NCI-H1436 (cell line): ENCODE measurements around the gene CLSTN2.
A peak's percentile ranks its signal among the peaks of the same experiment; 100 is the strongest.

Experiments used
- DNase-seq: peaks from one replicate; lab custom pipeline; 2025; lab: John Stamatoyannopoulos, UW

The CLSTN2 gene

GRCh38 chr3:140341817-140342403, 406.9 kb downstream of the CLSTN2 start:
- DNase-seq = no peak

DNA sequence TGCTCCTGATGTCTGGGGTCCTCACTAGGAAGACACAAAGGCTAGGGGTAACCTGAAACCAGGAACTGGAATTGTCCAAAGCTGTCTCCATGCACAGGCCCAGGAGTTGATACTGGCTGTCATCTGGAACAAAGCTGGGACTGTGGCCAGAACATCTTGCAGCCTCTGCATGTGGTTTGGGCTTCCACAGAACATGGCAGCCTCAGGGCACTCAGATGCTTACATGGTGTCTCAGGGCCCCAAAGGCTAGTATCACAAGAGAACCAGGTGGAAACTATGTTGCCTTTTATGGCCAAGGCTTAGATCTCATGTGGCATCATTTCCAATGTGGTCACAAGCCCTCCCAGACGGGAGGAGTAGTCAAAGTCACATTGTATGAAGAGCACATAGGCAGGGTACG, 407.7 kb downstream of the CLSTN2 start:
- DNase-seq = no peak

DNA sequence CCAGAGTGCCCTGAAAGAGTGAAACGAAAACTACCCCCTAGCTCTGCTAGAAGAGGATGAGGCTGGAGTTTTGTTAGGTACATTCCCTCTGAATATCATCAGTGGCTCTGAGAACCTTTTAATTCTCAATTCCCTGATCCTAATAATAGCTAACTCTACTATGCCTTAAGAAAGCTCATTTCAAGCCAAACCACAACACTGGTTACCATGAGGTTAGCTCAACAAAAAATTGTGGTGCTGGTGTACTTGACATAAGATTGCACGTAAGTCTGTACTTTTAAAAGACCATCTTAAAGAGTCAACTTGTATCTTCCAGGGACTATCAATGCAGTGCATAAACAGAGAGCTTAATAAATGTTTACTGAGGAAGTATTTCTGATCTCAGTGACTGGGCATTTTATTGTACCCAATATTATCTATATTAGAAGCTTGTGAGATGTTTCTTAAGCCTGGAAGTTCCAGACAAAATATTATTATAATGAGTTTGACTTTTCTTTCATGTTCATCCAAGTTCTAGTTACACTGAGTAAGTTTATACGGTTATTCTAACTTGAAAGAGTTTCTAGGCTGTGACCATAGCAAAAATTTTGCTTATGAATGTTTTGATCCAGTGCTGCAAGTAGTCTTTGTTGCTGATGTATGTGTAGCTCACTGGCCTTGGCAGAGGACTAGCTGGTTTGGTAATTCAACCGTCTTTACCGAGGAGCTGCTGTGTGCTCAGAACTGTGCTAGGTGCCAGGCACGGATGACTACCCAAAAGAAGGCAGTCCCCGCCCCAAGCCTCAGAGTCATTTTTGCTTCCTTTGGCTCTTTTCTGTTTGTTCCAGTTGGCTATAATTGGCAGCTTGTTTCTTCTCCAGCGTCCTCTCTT, 408.5 kb downstream of the CLSTN2 start:
- DNase-seq = no peak

DNA sequence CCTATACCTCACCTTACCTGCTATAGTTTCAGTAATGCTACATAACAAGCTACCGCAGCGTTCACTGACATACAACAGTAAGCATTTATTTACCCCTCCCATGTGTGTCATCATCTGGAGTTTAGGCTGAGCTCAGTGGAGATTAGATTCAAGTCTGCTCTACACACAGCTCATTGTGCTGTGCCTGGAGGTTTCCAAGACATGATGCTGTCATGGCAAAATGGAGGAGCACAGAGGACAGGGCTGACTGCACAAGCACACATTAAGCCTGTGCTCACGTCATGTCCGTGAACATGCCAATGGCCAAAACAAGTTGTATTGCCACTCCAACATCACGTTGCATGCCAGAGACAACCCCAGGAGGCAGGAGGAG, 409.1 kb downstream of the CLSTN2 start:
- no peak for DNase-seq

DNA sequence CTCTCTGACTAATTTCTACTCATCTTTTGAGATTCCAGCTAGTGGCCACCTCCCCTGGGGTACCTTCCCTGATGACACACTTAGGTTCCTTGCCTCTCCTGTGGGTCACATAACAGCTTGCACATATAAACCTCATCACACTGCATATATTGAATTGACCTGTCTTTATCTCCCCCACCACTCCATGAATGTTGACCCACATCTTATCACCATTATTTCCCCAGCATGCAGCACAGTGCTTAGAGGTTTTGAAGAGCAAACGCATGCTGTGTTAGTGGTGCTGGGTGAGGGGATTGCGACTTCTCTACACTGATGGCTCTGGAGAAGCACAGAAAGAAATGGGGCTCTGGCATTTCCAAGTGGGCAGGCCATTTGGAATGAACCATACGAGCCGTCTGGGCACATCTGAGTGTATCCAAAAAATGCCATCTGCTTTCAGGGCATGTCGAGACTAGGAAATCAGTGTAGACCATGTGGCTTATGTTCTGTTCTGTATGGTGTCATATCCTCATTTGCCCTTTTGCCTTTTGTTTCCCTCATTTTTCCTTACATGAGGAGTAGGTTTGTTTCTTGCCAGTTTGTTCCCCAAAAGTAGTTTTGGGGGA, 409.7 kb downstream of the CLSTN2 start:
- no peak for DNase-seq

DNA sequence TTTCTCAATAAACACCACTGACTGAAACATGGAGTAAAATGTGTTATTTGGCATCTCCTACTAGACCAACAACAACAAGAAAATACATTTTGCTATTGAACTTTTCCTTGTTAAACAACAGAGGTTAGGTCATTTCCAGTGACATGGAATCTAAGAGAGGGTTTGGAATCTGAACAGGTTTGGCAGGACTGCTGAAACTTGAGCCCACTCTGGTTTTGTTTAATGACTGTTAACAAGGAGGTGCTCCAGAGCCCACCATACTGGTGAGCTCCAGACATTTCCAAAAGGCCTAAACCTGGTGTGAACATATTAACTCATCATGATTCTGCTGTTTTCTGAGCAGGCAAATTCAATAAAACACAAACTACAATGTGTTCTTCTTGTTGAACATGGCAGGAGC, 412.2 kb downstream of the CLSTN2 start:
- no peak for DNase-seq

- no peak for DNase-seq
Measured at GRCh38 chr3:140349938-140350337, 415.0 kb downstream of the CLSTN2 start.

DNA sequence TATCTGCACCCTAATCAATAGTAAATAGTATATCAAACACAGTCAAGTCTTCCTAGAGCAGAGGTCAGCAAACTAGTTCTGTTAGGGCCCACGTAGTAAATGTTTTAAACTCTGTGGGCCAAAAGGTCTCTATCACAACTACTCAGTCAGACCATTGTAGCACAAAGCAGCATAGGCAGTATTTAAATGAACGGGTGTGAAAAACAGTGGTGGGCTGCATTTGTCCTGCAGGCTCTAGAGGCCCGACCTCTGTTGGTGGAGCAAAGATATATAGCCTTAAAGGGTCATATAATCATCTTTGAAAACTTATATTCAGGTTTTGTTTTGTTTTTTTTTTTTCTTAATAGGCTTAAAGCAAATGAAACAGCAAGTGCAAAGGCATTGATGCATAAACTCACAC, 416.5 kb downstream of the CLSTN2 start:
- DNase-seq = no peak

DNA sequence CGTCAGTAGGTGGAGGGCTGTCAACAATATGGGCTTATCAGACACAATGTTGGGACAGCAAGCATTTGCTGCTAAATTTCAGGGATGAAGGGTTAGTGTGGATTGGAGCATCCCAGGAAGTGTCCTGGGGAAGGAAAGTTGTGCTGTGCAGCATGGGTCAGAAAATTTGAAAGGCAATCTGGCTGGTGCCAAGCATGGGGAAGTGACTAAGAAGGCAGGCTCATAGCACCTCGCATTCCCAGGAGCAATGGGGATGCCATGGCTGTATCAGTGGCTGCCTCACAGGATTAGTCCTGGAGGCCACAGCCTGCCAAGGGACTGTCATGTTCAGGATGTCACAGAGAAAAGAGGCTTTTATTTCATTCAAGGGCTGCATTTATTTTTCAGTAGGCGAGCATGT, 420.5 kb downstream of the CLSTN2 start:
- DNase-seq = no peak

DNA sequence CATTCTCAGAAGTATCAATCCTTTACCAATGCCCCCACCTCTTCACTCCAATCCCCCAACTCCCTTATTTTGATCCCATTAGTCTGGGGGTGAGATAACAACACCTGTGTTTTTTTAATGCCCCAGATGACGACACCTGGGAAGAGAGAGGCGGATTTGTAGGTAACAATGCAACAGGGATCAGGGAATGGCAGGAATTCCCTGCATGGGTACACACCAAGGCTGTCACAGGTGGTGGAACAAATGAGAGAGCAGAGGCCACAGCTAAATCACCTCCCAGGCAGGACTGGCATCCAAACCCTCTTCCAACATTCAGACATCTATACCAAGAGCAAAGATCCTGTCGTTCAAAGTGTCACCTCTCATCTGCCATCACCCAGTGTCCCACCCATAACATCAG, 423.7 kb downstream of the CLSTN2 start:
- peak; percentile 39 for DNase-seq

DNA sequence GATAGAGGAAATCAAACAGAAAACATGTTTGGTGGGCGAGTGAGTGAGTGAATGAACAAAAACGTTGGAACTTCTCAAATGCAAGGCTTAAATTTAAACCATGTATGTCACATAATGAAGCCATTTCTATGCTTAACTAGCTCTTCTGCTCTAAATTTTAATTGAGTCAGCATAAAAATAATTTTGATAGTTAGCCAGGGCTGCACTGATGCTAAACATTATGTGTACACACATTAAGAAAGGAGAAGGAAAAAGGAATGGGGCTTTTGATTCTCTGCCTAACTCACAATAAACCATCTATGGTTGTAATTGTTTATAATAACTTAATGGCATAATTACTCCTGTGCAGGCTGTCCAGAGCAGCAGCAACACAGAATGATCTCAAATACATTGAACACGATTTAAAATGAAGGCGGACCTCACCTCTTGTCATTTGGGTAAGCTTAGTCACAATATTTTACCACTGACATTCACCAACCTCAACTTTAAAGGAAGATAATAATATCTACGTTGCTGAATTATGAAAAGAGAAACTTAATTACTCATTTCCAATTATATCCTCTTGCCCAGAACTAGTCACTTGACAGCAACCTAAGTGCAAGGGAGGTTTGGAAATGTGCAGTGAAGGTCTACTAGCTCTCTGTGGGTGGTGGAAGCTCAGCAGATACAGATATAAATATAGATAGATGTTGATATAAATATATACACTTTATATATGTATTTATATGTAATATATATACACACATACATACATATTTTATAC, 424.4 kb downstream of the CLSTN2 start:
- peak; percentile 87 for DNase-seq

DNA sequence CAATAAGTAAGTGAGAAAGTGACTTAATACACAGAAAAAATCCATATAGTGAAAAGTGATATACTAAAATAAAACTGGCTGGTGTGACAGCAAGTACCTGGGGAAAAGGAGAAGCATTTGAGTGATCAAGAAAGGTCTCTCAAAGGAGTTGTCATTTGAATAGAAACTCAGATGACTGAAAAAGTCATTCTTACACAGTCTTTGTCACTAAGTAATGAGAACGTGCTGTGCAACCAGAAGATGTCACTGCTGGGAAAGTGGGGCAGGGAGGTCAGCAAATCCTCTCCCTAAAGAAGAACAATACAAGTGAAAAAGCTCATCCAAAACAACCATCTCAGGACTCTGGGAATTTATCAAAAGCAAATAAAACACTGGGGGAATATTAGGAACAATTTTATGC, 425.3 kb downstream of the CLSTN2 start:
- DNase-seq = no peak

DNA sequence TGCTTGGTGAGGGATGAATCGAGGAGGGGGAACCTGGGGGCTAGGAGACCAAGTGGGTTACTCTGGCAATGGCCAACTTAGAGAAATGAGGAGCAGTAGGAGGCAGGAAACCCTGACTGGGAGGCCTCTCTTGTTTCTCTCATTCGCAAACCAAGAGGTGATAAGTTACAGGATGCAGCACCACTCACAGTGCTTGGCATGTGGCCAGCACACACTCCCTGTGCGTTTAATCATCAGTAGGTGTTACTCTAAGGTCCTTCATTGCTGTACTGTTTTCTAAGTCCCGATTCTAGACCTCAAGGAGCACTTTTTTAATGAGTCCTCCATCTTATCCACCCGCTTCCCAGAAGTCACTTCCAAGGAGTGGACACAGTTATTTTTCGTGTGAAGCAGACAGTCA, 428.8 kb downstream of the CLSTN2 start:
- peak; percentile 54 for DNase-seq

GRCh38 chr3:140365872-140366697, 431.1 kb downstream of the CLSTN2 start:
- no peak for DNase-seq

DNA sequence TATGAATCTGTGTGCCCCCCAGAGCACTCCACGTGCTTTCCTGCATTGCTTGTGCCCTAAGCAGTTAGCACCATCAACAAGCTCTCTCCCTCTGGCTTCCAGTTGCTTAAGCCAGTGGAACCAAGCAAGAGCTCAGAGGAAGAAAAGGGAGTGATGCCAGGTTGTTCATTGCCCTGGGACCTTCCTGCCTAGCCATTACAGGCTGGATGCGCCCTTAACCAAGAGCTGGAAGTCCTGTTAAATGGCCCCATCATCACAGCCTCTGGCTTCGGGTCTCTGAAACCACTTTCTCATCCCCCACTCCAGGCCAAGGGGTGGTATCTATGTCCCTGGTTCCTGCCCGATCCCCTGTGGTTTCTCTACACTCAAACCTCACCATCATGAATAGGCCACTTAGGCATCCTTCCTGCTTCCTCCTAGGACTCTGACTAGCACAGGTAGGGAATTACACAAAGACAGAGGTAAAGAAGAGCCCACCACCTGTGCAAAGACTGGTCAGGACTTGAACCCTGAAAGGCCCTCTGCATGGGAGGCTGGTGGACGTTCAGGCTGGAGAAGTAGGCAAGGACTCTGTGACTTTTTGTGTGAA, 433.3 kb downstream of the CLSTN2 start:
- DNase-seq = no peak

GRCh38 chr3:140370686-140371085, 435.7 kb downstream of the CLSTN2 start:
- no peak for DNase-seq

DNA sequence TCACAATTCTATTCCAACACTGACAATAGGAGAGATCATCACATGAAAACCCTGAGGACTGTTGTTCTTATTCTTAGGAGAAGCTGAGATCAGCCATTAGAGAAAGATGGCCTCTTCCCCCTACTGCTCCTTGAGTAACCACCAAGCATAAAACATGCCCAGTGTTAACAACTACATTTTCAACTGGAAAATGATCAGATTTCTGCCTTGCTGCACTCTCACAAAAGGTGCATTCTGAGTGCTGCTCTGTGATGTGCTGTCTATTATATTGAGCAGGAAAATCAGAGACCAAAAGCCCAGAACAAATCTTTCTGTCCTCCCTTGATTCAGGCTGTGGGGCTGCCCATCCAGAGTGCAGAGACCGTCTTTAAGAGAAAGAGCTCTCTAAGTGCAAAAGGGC, 438.2 kb downstream of the CLSTN2 start:
- DNase-seq = no peak

DNA sequence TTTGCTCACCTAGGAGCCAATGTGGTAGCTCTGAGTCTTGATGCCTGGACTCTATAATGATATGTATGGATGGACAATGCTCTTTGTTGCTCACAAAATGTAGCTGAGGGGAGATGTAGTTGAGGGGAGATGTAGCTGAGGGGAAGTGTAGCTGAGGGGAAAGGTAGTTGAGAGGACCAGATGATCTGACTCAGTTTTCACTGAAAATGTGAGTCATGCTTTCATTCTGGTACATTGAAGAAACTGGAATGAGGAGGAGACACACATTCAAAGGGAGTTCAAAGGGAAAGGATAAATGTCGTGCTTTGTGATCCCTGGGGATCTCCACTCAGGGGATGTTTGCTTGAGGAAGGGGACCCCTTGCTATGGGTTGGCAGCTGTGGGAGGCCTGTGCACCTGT, 440.0 kb downstream of the CLSTN2 start:
- DNase-seq = no peak

DNA sequence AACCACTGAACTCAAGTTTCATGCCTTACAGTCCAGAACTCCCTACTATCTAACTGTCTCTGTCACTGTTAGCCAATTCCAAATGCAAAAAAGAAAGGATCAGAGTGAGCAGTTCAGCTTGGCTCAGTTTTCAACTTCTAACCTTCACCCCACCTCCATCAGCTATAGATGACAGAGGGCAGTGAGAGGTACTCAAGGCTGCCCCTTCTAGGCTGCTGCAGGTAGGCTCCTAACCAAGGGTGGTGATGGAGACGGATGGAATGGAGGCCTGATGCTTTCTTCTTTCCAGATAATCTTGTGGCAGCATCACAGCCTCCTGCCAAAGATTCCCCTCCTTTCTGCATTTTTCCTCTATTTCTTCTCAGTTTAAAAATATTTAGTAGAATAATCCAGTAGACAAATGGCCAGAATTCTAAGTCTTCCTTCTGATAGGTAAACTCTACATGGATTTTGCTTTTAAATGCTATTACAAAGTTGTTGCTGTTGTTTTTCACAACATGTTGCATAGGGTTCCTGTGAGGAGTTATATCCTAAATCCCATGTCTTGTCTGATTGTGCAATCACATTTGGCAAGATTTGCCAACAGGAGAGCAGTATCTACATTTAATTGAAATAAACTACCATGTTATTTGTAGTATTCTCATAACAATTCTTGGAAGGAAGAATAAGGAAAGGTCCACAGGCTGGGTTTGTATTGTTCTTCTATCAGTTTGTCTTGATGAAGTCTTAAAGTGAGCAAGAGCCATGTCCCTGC, 441.3 kb downstream of the CLSTN2 start:
- no peak for DNase-seq

- DNase-seq = no peak
Measured at GRCh38 chr3:140377644-140378043, 442.7 kb downstream of the CLSTN2 start.
